GM12878 (cell line): ENCODE results near the gene VIL1. TPM values are rescaled to one million over a fixed set of nuclear protein-coding genes. Genes with fewer than 3 reads are reported as not detected.

Experiments used
- ATAC-seq: fragments of 200-7000 bp; cut with Tn5 transposase; 3 replicates; pipeline ENCODE4 v1.9.1; 2020; ENCODE audit warnings: mild to moderate bottlenecking, moderate library complexity
- BruUV-seq: library from RNA; stranded (reverse); fragments of 400-500 nt; replicated peaks from 2 replicates; lab custom pipeline; 2021; lab: Mats Ljungman, UMichigan
- CTCF ChIA-PET: fragments of 300-600 bp; sonication (Branson Sonifier 250); formaldehyde crosslinking; extraction: SDS; loops from one replicate; lab custom pipeline; 2021; ENCODE audit warnings: inconsistent platforms; lab: Yijun Ruan, JAX
- POLR2A ChIA-PET: fragments of 350-600 bp; formaldehyde crosslinking; extraction: SDS; loops from one replicate; lab custom pipeline; 2021; ENCODE audit warnings: inconsistent platforms; lab: Charles Lee
- RAD21 ChIA-PET: fragments of 300-600 bp; sonication (Branson Sonifier 250); formaldehyde crosslinking; loops from one replicate; lab custom pipeline; 2023; ENCODE audit warnings: antibody characterized with exemption; ENCODE audit not compliant: unreplicated experiment; lab: Charles Lee
- SMC1A ChIA-PET: fragments of 300-600 bp; sonication (Branson Sonifier 250); formaldehyde crosslinking; loops from one replicate; lab custom pipeline; 2023; ENCODE audit not compliant: unreplicated experiment, uncharacterized antibody; lab: Charles Lee
- DNase-seq: peaks from one replicate; pipeline ENCODE4 v3.0.0-alpha.2; 2011; ENCODE audit warnings: low read depth, low spot score
- FAIRE-seq: peaks from 3 replicates; lab custom pipeline; 2011; peaks lifted over from hg19 to GRCh38; lab: Jason Lieb, UNC
- H2AFZ ChIP-seq: 2 replicates; pipeline ENCODE4 v1.6.0; 2011; ENCODE audit warnings: low read depth, low read length, control low read depth; ENCODE audit not compliant: control insufficient read depth
- H3K27ac ChIP-seq: 2 replicates; pipeline ENCODE4 v1.5.1; 2011; ENCODE audit warnings: control low read depth; ENCODE audit not compliant: control insufficient read depth, insufficient read depth
- H3K27me3 ChIP-seq, 2 experiments: replicated peaks in 1 of 2; 2 replicates each; pipeline versions ENCODE4 v1.6.0 to v1.6.1; 2011; ENCODE audit warnings: low read length in 1 of 2; ENCODE audit not compliant: control insufficient read depth in 2 of 2, insufficient read depth in 2 of 2
- H3K36me3 ChIP-seq, 2 experiments: 2 replicates each; pipeline ENCODE4 v1.5.1; 2011; ENCODE audit warnings: low read length in 1 of 2; ENCODE audit not compliant: control insufficient read depth in 2 of 2, insufficient read depth in 2 of 2
- H3K4me1 ChIP-seq: 2 replicates; pipeline ENCODE4 v1.6.1; 2011; ENCODE audit warnings: mild to moderate bottlenecking, low read length, moderate library complexity, mixed read lengths; ENCODE audit not compliant: control insufficient read depth, insufficient read depth
- H3K4me2 ChIP-seq: 2 replicates; pipeline ENCODE4 v1.6.0; 2011; ENCODE audit warnings: control low read depth; ENCODE audit not compliant: control insufficient read depth, insufficient read depth
- H3K4me3 ChIP-seq: fragments of 200-600 bp; sonication (generic); 2 replicates; pipeline ENCODE4 v1.5.1; 2016
- H3K79me2 ChIP-seq: 2 replicates; pipeline ENCODE4 v1.6.0; 2011; ENCODE audit warnings: low read length; ENCODE audit not compliant: control insufficient read depth, insufficient read depth
- H3K9ac ChIP-seq: 2 replicates; pipeline ENCODE4 v1.8.0; 2011; ENCODE audit warnings: low read length, control low read depth, mixed read lengths; ENCODE audit not compliant: control insufficient read depth, insufficient read depth
- H3K9me3 ChIP-seq: replicated peaks from 3 replicates; pipeline ENCODE4 v1.5.1; 2011; ENCODE audit warnings: mild to moderate bottlenecking, low read length; ENCODE audit not compliant: control insufficient read depth, insufficient read depth
- H4K20me1 ChIP-seq: 2 replicates; pipeline ENCODE4 v1.6.0; 2011; ENCODE audit not compliant: control insufficient read depth, insufficient read depth
- BMI1 ChIP-seq: fragments of 450-650 bp; IDR thresholded peaks from 2 replicates; pipeline ENCODE4 v1.6.1; 2016; ENCODE audit warnings: mild to moderate bottlenecking, moderate library complexity, borderline replicate concordance
- CBX5 ChIP-seq: sonication (generic); IDR thresholded peaks from 2 replicates; pipeline ENCODE4 v1.6.1; 2016; ENCODE audit warnings: low read depth, moderate library complexity, mild to moderate bottlenecking, inconsistent platforms
- MYB ChIP-seq: fragments of 150-350 bp; IDR thresholded peaks from 2 replicates; pipeline ENCODE4 v1.6.1; 2014; ENCODE audit warnings: mild to moderate bottlenecking, low read depth, low read length, borderline replicate concordance
- NFXL1 ChIP-seq: fragments of 450-650 bp; IDR thresholded peaks from 2 replicates; pipeline ENCODE4 v1.6.1; 2017; ENCODE audit warnings: antibody characterized with exemption, mild to moderate bottlenecking, borderline replicate concordance
- NFYB ChIP-seq: IDR thresholded peaks from 2 replicates; pipeline ENCODE4 v1.6.1; 2011; ENCODE audit warnings: low read depth, mild to moderate bottlenecking, low read length, improper control_type of control experiment, moderate library complexity; ENCODE audit not compliant: insufficient read depth
- POLR2AphosphoS5 ChIP-seq: IDR thresholded peaks from 2 replicates; pipeline ENCODE4 v1.6.1; 2011; ENCODE audit warnings: mild to moderate bottlenecking, low read length, inconsistent platforms
- WGBS: methylation state at CpG from one replicate; pipeline ENCODE4 v1.1.6; 2016; ENCODE audit warnings: low lambda C conversion rate; ENCODE audit not compliant: insufficient replicate concordance, insufficient coverage; ENCODE audit errors: missing lambda C conversion rate; 5-methylcytosine and 5-hydroxymethylcytosine counted together
- in situ Hi-C: fragments of 300-500 bp; cut with MboI; formaldehyde crosslinking; loops from 9 replicates; pipeline ENCODE4 v1.14.3; 2018; ENCODE audit warnings: mixed read lengths
- intact Hi-C: fragments of 100-400 bp; cut with micrococcal nuclease; formaldehyde crosslinking; loops from one replicate; pipeline ENCODE4 v1.14.2; 2022; ENCODE audit not compliant: unreplicated experiment
- polyA plus RNA-seq, 11 experiments: library from polyadenylated mRNA; depleted of rRNA in 4 of 11; unstranded in 6 of 11; stranded (reverse) in 5 of 11; fragments of >200 nt; fragmentation: Nextera tagmentation in 4 of 11; fragmentation: Illumina TruSeq in 1 of 11; extraction: Ambion mirVana in 4 of 11; extraction: Trizol in 1 of 11; gene quantifications; 1 replicate in 1 of 11; 2 replicates in 10 of 11; pipeline versions ENCODE4 v1.2.1 to v1.2.3, GENCODE V29; 2011 to 2016; ENCODE audit warnings: inconsistent platforms in 2 of 11, missing spikeins in 2 of 11, low read depth in 1 of 11
- total RNA-seq, 4 experiments: library from RNA; depleted of rRNA in 3 of 4; stranded (reverse); fragments of >200 nt in 3 of 4; fragmentation: Illumina TruSeq in 1 of 4; extraction: Trizol in 1 of 4; gene quantifications; 2 replicates each; pipeline versions ENCODE4 v1.2.1 to v1.2.3, GENCODE V29; 2013 to 2021
- TF ChIP-seq, protein P1 (sequence below): fragments of 450-650 bp; IDR thresholded peaks from 2 replicates; pipeline ENCODE4 v1.6.1; 2018; ENCODE audit warnings: mild to moderate bottlenecking, low read depth, moderate library complexity; ENCODE audit not compliant: partially characterized antibody

Gene VIL1
- total and polyA plus RNA-seq, 10 of the 15 experiments (the other 5 are each of a cell fraction or from before 2014, with no cell fraction given), result 0.03 to 1.9 (median 0.33) TPM

DNA sequence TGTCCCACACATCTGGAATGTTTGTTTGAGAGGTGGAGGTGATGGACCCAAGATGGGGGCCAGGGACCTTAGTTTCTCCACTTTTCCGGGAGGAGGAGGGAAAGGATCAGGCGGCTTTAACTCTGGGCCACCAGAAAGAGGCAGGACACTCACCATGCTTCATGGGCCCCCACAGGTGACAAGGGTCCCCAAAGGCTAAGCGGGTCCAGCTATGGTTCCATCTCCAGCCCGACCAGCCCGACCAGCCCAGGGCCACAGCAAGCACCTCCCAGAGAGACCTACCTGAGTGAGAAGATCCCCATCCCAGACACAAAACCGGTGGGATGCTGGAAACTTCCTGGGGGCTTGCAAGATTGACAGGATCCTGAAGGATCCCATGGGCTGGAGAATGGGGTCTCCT lies 36.1 kb upstream of the VIL1 start:
- Histone ChIP-seq H3K4me2 (no peak overlapping the region), H3K27me3 (no peaks in the 10 kb centered on the region; a peak in 1 of 4 replicates), H3K79me2 (no peaks in the 10 kb centered on the region), H3K9ac (no peak overlapping the region), H4K20me1 (no peaks in the 10 kb centered on the region), H3K4me3 (no peak overlapping the region), H3K36me3 (no peaks in the 10 kb centered on the region), H3K4me1 (no peaks in the 10 kb centered on the region), H3K9me3 (no peaks in the 10 kb centered on the region), H3K27ac (no peak overlapping the region), H2AFZ (no peak overlapping the region)
- in situ Hi-C loops (loop anchor here (25.0 kb wide), 1 partner anchor 95 kb away; the partner anchor contains the start of gene TMBIM1), intact Hi-C loops (no loop called here)
- CTCF ChIA-PET, result interaction anchor here (1.4 to 2.1 kb wide), 2 partner anchors 26 to 81 kb away, joined by 6 read pairs; partner anchors contain the start of gene CATIP
- WGBS, result 51% methylated on average over 6 of the region's 6 CpGs
- SMC1A ChIA-PET, result no interaction called here
- no TSS peak for BruUV-seq
- RAD21 ChIA-PET, result interaction anchor here (1.0 kb wide), 1 partner anchor 13 kb away, joined by 3 read pairs; no protein-coding TSS in a partner anchor
- no peak for FAIRE-seq
- ATAC-seq, result no peak
- DNase-seq, result no peak
- POLR2A ChIA-PET, result no interaction called here
- TF ChIP-seq, protein P1, sequence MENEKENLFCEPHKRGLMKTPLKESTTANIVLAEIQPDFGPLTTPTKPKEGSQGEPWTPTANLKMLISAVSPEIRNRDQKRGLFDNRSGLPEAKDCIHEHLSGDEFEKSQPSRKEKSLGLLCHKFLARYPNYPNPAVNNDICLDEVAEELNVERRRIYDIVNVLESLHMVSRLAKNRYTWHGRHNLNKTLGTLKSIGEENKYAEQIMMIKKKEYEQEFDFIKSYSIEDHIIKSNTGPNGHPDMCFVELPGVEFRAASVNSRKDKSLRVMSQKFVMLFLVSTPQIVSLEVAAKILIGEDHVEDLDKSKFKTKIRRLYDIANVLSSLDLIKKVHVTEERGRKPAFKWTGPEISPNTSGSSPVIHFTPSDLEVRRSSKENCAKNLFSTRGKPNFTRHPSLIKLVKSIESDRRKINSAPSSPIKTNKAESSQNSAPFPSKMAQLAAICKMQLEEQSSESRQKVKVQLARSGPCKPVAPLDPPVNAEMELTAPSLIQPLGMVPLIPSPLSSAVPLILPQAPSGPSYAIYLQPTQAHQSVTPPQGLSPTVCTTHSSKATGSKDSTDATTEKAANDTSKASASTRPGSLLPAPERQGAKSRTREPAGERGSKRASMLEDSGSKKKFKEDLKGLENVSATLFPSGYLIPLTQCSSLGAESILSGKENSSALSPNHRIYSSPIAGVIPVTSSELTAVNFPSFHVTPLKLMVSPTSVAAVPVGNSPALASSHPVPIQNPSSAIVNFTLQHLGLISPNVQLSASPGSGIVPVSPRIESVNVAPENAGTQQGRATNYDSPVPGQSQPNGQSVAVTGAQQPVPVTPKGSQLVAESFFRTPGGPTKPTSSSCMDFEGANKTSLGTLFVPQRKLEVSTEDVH, result no peak
- TF ChIP-seq BMI1, result no peak
- no peak for TF ChIP-seq POLR2AphosphoS5
- no peak for TF ChIP-seq MYB
- TF ChIP-seq NFXL1, result no peak
- no peak for TF ChIP-seq NFYB
- TF ChIP-seq CBX5, result no peak
